ENCODE results near the gene DAAM2.

DNA sequence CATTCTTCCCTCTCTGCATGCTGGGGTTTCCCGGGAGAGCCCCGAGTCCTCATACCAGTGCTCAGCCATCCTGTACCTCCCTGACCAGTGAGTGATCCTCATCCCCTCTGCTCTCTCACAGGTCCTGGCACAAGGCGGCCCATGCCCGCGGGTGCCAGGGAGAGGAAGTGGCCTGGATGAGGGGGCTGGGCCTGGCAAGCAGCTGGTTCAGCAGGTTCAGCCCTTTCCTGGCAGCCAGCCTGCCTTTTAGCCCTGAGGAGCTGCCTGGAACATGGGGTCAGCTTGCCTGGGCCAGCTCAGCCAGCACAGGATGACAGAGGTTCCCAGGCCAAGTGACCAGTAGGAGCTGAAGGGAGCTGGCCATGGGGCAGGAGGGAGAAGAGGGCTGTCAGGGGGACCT is 131.2 kb downstream of the DAAM2 start:
- TF ChIP-seq FOXA1 (IDR thresholded peaks at IDR 0.05) (no peak), SP1 (IDR thresholded peaks at IDR 0.05) (no peak)
